Measurements from ENCODE around the gene SNRNP35. TPM values are rescaled to one million over a fixed set of nuclear protein-coding genes. Genes with fewer than 3 reads are reported as not detected.
"Not testable (repeated sequence)": the region's sequence is repeated elsewhere in the genome, so short reads cannot be mapped to it uniquely, and the experiment has no call there.

The SNRNP35 gene
- total RNA-seq, 1 donor from 2014 or later, result 23.2 TPM

DNA sequence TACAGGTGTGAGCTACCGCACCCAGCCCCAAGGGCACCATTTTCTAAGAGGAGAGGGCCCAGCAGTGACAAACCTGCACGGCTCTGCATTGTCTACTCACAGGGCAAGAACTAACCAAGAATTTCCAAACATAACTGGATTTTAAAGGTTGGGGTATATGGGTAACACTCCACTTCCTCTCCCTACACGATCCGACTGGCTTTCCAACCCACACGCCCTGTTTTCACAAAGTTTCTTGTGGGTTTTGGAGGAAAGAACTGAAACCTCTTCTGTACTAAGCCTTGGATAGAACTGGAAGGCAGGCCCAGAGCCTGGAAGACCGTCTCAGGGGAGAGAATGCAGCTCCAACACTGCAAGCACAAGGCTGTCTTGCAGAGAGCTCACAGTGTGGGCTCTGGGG is 24.9 kb downstream of the SNRNP35 start:
- DNase-seq, result no peak
- intact Hi-C loops (cut with micrococcal nuclease), result no loop called here
- ATAC-seq, result no peak

GRCh38 chr12:123483602-123484248 is 25.8 kb downstream of the SNRNP35 start:
- ATAC-seq (no peak), DNase-seq (no peak)
- intact Hi-C loops (cut with micrococcal nuclease), result no loop called here

DNA sequence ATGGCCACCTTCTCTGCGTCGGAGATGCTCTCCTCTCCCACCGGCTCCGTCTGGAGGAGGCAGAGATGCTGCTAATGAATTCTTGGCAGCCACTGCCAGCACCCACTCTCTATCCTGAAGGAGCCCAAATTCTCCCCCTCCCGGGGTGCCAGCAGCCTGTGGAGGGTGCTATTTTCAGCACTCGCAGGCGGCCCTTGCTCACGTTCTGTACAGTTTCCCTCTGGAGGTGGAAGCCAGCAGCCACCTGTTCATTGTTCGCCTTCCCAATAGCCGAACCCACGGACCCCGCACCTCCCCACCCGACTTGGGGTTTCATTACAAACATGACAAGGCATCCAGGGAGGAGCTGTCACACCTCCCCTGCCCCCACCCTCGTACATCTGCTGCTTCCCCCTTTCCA is 27.8 kb downstream of the SNRNP35 start:
- no peak for DNase-seq
- ATAC-seq, result no peak
- intact Hi-C loops (cut with micrococcal nuclease), result no loop called here

DNA sequence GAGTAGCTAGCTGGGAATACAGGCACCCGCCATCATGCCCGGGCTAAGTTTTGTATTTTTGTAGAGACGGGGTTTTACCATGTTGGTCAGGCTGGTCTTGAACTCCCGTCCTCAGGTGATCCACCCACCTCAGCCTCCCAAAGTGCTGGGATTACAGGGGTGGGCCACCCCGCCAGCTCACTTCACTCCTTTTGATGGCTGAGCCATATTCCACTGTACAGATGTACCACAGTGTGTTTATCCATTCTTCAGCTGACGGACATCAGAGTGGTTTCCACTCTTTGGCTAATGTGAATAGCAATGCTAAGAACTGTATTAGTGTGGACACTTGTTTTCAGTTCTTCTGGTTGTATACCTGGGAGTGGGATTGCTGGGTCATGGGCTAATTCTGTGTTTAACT is 29.5 kb downstream of the SNRNP35 start:
- intact Hi-C loops (cut with micrococcal nuclease), result no loop called here
- DNase-seq, result no peak

GRCh38 chr12:123488539-123489230 is 30.7 kb downstream of the SNRNP35 start:
- intact Hi-C loops (cut with micrococcal nuclease), result no loop called here
- ATAC-seq (no peak), DNase-seq (no peak)

More for the DNA sequence above, 29.5 kb downstream of the SNRNP35 start:
- ATAC-seq, result no peak

- ATAC-seq, result no peak
- intact Hi-C loops (cut with micrococcal nuclease), result no loop called here
- DNase-seq, result no peak
Observed at GRCh38 chr12:123489580-123489979, 31.6 kb downstream of the SNRNP35 start.

DNA sequence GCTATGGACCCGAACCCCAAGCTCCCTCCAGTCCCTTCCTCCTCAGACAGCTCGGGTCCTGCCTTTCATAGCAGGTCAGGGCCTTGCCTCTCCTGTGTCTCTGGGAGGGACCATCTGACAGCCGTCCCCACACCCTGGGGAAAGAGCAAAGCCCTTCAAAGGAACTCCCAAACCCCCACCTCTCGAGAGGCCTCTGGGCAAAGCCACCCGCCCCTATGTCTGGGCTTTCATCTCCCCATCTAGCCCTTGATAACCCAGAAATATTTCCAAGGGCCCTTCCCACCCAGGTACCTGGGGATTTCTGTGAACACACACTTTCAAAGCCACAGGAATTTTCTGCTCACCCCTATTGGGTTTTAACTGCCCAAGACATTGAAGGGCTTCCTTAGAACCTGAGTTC is 32.1 kb downstream of the SNRNP35 start:
- ATAC-seq, result no peak
- no peak for DNase-seq
- intact Hi-C loops (cut with micrococcal nuclease), result no loop called here

DNA sequence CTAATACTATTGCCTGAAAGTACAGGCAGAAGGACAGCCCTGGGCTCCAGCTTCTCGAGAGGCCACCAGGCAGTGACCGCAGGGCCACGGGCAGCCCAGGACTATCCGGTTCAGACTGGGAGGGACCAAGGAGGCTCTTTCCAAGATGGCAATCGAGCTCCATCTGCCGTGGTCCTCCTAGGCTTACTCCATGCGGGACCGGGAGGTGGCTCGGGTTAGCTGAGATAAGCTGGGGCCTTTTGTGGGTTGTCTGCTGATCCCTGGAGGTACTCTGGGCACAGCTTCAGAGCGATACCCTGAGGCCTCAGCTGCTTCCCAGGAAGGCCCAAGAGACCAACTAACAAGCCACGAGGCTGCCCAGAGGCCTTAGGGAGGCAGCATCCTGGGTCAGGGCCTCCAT is 33.1 kb downstream of the SNRNP35 start:
- intact Hi-C loops (cut with micrococcal nuclease), result no loop called here
- no peak for DNase-seq
- no peak for ATAC-seq

DNA sequence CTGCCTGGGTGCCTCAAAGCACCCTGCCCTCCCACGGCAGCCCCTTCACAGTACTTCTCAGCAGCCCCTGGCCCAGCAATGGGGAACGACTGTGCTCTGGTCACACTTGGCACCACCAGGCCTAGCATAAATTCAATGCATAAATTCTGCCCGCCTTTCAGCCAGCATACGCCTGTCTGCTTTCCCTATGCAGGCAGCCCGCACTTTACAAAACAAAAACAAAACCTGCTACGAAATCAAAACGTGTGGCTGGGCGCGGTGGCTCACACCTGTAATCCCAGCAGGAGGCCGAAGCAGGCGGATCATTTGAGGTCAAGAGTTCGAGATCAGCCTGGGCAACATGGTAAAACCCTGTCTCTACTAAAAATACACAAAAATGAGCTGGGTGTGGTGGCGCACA is 33.5 kb downstream of the SNRNP35 start:
- DNase-seq (no peak), ATAC-seq (no peak)
- intact Hi-C loops (cut with micrococcal nuclease), result no loop called here

DNA sequence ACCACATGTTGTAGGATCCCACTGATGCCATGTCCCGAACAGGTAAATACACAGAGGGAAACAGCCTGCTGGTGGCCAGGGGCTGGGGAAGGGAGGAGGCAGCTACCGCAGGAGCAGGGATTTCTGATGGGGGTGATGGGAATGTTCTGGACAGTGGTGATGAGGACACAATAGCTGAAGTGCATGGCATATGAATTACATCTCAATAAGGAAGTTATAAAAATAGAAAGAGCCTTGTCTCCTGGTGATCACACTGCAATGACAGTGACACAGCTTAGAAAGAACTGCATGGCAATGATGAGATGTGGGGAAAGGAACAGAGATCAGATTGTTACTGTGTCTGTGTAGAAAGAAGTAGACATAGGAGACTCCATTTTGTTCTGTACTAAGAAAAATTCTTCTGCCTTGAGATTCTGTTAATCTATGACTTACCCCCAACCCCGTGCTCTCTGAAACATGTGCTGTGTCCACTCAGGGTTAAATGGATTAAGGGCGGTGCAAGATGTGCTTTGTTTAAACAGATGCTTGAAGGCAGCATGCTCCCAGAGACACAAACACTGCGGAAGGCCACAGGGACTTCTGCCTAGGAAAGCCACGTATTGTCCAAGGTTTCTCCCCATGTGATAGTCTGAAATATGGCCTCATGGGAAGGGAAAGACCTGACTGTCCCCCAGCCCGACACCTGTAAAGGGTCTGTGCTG is 34.5 kb downstream of the SNRNP35 start:
- intact Hi-C loops (cut with micrococcal nuclease); DNase-seq: not testable (repeated sequence)
- ATAC-seq, result peak; percentile 71

- intact Hi-C loops (cut with micrococcal nuclease), result no loop called here
- DNase-seq (peak; percentile 56), ATAC-seq (peak; percentile 49)
Observed at GRCh38 chr12:123494124-123494851, 36.3 kb downstream of the SNRNP35 start.

DNA sequence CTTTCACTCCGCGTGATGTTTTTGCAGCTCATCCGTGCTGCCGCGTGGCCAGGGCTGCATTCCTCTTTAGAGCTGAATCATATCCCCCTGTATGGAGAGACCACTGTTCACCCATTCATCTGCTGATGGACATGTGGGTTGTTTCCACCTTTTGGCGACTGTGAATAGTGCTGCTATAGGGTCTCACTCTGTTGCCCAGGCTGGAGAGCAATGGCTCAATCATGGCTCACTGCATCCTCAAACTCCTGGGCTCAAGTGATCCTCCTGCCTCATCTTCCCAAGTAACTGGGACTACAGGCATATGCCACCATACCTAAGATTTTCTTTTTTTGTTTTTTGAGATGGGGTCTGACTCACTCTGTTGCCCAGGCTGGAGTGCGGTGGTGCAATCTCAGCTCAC is 39.1 kb downstream of the SNRNP35 start:
- DNase-seq, result no peak
- ATAC-seq, result no peak
- intact Hi-C loops (cut with micrococcal nuclease), result no loop called here

DNA sequence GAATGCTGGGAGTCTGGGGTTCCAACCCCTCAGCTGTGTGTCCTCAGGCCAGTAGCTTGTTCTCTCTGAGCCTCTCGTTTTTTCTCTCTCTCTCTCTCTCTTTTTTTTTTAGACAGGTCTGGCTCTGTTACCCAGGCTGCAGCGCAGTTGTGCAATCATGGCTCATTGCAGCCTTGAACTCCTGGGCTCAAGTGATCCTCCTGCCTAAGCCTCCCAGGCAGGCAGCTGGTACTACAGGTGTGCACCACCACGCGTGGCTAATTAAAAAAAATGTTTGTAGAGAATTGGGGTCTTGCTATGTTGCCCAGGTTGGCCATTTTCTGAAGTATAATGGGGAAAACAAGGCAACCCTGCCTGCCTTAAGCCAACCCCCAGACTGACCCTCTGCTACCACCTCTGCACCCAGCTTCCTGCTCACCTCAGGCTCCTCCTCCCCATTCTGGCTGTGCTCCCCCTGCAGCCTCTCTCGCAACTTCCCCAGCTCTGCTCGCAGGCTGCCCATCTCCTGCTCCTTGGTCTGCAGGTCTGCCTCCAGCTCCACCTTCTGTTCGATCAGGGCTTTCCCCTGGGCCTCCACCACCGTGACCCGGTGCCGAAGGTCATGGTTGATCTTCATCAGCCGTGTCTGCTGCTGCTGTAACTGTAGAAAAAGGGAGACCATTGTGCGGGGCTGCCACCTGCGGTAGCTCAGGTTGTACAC is 40.3 kb downstream of the SNRNP35 start:
- no peak for ATAC-seq
- intact Hi-C loops (cut with micrococcal nuclease), result no loop called here
- no peak for DNase-seq

DNA sequence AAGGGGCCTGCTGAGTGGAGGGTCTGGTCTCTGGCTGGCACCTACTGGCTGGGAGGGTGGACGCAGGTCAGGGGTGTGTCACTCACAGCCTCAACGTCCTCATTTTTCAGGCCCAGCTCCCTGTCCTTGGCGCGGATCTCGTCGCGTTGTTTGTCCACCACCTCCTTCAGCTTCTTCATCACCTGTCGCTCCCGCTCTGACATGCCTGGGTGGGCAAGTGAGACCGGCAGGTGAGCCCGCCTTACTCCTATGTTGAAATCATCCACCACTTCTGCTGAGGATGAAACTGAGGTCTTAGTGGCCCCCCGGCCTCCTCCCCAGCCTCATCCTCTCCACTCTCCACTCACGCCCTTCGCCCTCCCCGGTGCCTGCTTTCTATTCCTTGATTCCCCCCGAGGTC is 41.4 kb downstream of the SNRNP35 start:
- ATAC-seq (no peak), DNase-seq (no peak)
- intact Hi-C loops (cut with micrococcal nuclease), result no loop called here

DNA sequence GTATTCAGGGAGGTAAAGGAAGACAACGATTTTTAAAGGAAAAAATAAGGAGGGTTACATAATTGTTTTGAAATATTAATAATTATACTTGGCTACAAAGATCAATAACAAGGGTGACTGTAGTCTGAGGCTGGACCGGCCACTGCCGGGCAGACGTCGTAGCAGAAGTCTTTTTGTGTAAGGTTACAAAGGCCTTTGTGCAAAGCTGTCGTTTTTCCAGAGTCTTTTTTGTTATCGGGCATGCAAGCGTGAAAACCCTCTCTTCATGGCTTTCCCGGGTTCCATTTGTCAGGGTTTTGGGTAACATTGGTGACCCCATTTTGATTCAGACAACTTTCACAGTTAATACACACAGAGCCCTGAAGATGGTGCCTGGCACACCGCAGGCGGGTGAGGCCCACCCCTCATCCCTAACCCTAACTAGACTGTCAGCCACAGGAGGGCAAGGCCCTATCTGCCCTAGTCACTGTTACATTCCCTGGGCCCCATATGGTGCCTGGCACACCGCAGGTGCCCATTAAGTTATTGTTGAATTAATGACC is 44.3 kb downstream of the SNRNP35 start:
- no peak for ATAC-seq

GRCh38 chr12:123506059-123506842 is 48.3 kb downstream of the SNRNP35 start:
- no peak for ATAC-seq
- no peak for DNase-seq
- intact Hi-C loops (cut with micrococcal nuclease), result no loop called here

More for the DNA sequence above, 44.3 kb downstream of the SNRNP35 start:
- DNase-seq, result no peak
- intact Hi-C loops (cut with micrococcal nuclease), result no loop called here

GRCh38 chr12:123506843-123507236 is 48.9 kb downstream of the SNRNP35 start:
- intact Hi-C loops (cut with micrococcal nuclease), result no loop called here
- DNase-seq (no peak), ATAC-seq (no peak)
